ENCODE data around the gene CLRN2.
A peak's percentile ranks its signal among the peaks of the same experiment; 100 is the strongest.
"Not testable (repeated sequence)": the region's sequence is repeated elsewhere in the genome, so short reads cannot be mapped to it uniquely, and the experiment has no call there.

CLRN2 gene

DNA sequence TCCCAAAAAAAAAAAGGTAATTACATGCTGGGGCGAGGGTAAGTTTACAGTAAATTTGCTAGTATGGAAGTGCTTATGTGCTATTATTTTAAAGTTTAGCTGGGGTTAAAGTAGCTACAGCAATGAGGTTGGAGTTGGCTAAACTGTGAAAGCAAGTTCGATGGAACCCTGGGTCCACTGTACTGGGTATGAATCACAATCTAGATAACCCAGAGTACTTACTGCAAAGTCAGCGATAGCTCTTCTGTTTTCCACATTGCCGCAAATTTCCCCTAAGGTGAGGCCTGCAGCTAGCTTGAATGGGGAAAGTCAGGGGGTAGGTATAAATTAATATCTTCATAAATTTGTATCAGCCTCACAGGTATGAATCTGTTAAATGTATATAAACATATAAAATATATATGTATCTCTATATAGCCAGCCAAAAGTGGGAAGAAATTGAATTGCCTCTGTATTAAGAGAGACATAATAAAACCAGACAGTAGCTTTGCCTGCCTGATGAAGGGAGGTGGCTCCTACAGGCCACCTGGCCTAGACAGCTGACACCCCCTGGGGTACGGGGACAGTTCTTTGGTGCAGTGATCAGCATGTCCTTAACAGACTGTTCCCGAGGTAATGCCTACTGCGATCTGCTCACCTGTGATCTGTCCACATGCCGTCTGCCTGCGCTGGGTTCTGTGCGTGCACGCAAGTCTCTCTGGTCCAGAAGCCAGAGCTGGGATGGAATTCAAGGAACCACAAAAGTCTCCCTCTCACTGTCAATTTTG lies 30.6 kb downstream of the CLRN2 start:
- DNase-seq (ENCODE audit: low read depth), result no peak

DNA sequence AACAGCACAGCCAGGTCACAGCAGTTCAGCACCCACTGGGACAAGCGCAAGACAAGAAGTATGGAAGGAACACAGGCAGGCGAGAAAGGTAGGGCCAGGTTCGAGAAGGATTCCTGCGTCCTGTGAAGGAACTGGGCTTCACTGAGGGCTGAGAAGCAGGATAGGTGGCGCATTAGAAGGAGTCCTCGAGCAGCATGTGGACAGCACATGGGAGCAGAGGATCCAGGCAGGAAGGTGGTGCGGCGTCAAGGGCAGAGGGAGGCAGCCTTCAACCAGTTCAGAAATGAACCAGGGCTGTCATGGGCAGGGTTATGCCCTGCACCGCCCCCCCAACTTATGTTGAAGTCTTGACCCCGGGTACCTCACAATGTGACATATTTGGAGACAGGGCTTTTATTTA lies 31.3 kb downstream of the CLRN2 start:
- no peak for DNase-seq (ENCODE audit: low read depth)

DNA sequence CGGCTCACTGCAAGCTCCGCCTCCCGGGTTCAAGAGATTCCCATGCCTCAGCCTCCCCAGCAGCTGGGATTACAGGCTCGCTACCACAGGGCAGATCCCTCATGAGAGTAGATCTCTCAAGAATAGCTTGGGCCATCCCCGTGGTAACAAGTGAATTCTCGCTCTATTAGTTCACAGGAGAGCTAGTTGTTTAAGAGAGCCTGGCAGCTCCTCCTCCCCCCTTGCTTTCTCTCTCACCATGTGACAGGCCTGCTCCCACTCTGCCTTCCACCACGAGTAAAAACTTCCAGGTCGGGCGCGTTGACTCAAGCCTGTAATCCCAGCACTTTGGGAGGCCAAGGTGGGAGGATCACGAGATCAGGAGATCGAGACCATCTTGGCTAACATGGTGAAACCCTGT lies 31.7 kb downstream of the CLRN2 start:
- no peak for DNase-seq (ENCODE audit: low read depth)

DNA sequence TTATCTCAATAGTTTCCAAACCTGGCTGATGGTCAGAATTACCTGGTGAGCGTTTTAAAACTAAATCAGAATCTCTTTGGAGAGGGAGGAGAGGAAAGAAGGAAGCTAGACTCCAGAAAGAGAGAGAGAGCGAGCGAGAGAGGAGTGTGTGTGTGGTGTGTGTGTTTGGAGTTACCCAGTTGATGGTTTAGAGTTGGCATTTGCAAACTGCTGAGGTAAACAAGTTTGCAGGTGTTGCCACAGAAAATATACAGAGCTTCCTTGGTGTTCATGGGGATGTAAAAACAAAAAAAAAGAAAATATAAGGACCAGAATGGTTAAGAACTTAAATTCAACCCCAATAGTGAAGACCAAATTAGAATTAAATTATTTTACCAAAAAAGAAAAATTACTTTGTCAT lies 35.6 kb downstream of the CLRN2 start:
- DNase-seq (ENCODE audit: low read depth), result no peak

DNA sequence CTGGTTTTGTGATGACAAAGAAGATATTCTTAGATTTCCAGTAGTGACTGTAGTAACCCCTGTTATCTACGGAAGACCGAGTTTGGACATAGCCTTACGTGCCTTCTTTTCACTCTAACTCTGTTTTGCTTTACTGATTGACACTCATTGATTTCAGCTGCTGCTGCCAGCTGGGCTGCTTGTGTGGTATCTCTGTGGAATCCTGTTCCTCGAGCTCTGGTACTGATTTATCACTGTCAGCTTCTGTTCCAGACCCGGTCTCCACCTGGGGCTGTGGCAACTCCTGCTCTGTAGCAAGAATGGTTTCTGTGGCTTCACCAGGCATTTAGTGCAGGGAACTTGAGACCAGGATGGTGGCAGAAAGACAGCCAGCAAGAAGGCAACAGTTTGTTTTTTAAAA lies 37.5 kb downstream of the CLRN2 start:
- DNase-seq (ENCODE audit: low read depth), result no peak

DNA sequence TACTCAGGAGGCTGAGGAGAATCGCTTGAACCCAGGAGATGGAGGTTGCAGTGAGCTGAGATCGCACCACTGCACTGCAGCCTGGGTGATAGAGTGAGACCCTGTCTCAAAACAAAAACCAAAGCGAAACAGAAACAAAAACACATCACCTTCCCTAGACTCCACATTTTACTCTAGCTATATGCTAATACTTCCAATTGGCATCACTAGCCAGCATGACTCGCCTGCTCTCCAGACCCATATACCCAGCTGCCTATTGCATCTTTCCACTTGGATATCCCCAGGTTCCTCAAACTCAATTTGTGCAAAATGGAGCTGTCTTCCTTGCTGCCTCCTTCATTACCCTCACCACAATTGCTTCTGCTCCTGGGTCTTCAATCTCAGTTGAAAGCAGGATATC lies 39.6 kb downstream of the CLRN2 start:
- DNase-seq (ENCODE audit: low read depth), result no peak

DNA sequence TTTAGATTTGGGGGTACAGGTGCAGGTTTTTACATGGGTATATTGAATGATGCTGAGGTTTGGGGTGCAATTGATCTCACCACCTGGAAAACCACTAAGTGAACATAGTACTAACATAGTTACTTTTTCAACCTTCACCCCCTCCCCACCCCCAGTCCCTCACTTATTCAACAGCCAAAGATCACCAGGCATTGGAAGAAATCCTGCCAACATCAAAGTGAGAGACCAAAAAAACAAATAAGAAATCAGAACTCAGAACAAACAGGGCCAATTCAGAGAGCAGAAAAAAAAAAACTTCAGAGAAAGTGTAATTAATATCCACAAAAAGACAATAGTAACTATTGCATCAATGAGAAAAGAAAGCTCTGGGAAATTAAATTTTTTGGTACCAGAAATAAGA lies 41.5 kb downstream of the CLRN2 start:
- DNase-seq (ENCODE audit: low read depth), result no peak

DNA sequence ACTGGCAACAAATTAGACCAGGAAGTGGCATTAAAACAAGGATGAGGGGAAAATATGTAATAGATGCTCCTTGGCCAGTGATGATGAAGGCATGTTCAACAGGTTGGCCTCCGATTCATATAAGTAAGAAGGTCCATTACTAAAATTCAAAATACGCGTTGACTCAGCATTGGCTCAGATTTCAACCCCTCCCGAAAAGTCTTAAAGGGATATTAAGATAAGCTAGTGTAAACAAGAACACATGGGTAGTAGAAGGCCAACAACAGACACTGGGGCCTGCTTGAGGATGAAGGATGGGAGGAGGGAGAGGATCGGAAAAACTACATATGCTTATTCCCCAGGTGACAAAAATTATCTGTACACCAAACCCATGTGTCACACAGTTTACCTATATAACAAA lies 42.9 kb downstream of the CLRN2 start:
- DNase-seq (ENCODE audit: low read depth), result no peak

DNA sequence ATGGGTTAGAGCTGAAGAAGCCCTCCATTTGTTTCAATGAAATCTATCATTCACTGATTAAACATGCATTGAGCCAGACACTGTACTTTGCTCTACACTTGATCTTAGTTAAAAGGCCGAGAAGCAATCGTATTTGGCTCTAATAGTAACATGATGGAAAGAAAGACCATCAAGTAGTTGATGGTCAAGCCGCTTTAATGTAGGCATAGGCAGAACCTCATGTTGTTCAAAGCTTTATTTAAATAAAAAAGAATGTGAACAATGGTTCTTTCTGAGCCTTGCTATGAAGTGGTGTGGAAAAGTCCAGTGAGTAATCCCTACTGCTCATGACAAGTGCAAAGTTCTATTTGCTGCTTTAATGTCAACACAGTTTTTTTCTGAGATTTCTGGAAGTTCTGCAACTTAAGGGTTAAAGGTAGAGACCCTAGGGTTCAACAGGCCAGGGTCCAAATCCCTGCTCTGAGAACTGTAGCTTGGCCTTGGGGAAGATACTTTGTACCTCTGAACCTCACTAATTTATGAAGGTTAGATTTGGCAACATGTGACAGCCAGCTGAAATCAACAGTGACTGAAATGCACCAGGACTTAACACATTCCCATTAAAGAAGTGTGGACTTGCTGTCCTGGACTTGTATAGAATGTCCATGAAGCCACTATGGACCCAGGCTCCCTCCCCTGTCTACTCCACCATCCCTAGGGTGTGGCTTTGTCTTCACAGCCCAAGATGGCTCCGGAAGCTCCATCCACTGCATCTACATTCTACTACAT lies 44.2 kb downstream of the CLRN2 start:
- DNase-seq (ENCODE audit: low read depth), result no peak

DNA sequence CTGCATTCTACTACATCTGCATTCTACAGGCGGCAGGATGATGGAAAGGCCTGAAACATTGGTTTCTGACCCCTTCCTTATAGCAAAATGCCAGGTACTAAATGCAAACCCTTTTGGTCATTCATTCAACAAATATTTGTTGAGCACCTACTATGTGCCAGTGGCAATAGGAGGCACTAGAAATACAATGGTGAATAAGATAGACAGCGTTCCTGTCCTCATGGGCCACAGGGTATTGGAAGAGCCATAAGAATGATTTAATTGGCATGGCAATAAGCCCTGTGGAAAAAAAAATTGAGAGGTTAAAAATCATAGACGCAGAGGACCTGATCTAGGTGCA lies 44.7 kb downstream of the CLRN2 start:
- DNase-seq (ENCODE audit: low read depth), result no peak

DNA sequence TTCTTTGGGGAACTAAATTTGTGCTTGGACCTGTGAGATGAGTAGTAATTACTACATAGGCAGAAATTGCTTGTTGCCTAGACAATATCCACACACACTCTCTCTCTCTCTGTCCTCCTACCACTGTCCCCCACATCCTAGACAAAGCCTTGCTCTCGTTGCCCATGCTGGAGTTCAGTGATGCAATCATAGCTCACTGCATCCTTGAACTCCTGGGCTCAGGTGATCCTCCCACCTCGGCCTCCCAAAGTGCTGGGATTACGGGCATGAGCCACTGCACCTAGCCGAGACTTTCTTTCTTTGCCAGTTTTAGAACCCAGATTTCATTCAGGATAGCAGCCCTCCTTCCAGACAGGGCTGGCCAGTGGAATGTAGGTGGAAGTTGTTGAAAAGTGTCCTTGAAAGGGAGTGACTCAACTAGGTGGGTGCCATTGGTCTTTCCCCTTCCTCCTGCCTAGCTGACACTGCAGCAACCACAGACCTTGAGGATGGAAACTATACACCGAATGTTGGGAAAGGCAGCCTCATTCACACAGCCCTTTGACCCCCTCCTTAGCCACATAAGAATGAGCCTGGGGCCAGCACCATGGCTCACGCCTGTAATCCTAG lies 45.2 kb downstream of the CLRN2 start:
- DNase-seq (ENCODE audit: low read depth), result no peak

DNA sequence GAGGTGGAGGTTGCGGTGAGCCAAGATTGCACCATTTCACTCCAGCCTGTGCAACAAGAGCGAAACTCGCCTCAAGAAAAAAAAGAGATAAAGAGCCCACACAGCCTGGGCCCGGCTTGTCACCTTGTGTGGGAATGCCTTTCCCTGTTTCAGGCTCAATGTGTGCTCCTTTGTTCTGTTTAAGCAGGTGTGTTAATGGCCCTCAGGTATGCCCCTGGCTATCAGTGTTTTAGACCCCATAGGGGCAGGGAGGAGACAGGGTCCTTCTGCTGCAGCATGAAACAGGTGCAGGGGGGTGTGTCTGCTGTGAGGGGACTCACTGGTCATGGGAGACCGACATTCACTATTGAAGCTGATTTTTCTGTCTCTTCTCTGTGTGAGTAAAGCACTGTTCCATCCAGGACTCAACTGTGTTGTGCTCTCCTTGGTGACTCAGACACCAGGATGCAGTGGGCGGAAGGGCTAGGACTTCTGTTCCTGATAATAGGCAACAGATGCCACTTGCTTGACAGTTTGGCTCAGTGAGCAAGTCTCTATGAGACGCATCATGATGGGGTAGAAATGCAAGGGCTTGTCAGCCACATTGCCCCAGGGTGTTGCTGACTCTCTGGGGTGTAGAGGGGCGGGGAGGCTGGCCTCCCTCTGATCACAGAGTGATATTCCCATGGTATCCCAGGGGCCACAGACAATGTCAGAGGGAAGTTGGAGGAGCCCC lies 46.4 kb downstream of the CLRN2 start:
- peak; percentile 82 for DNase-seq (ENCODE audit: low read depth)

DNA sequence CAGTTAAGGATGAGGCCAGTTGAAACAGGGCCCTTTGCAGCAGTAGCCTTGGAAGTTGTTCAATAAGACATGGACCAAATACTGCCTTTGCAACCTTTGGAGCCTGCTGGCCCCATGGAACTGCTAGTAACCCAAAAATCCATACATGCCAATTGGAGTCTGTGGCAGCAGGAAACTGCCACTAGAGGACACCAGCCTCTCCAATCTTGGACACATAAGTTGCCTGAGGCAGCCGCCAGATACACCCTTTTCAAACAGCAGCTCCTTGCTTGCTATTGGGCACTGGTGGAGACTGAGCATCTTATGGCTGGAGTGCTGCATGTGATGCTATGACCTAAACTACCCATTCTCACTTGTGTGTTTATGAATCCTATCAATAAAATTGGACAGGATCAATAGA lies 47.2 kb downstream of the CLRN2 start:
- DNase-seq (ENCODE audit: low read depth), result peak; percentile 15

DNA sequence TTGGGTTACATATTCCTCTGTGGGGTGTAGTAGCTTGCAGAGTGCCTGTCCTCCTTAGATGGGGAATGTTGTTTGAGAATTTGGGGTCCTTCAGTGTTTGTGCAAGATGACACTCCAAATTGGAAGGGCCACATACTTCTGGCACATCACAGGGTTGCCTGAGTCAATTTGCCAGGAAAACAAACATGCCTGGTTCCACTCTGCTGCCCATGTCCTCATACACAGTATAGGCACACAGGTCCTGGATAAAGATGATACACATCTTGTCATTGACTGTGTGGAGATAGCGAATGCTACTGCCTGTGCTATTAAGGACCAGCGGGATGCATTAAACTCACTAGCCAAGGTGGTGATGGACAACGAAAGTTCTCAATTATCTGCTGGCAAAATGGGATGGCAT lies 50.9 kb downstream of the CLRN2 start:
- no peak for DNase-seq (ENCODE audit: low read depth)

DNA sequence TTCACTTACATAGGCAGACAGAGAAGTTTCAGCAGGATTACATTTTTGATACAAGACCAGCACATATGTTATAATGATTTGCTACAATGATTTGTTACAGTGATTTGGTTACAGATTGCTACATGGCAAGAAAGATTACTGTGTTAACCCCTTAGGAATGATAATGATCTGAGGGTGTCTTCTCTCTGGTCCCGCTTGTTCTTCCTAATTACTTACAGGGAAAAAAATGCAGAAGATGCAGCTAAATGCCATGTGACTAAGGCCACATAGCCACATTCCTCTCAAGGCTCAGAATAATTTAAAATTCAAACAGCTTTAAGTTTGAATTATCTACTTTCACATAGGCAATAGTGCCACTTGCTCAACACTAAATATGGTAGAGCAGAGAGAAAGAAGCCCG lies 52.3 kb downstream of the CLRN2 start:
- peak; percentile 79 for DNase-seq (ENCODE audit: low read depth)

DNA sequence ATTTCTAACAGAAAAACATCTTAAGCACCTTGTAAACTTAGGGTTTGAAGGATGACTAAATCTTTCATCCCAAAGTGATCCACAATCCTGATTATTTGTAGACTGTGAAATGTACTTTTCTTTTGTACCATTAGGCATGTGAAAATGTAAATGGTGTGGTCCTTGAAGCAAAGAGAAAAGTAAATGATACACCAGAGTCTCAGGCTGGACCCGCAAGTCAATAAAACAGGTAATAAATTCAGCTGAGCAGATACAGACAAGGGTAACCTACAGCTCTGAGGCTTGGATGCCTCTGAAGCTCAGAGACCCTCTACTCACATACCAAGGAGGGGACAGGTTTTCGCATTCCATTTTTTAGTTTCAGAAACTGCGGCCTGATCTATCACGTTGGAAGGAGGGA lies 59.2 kb downstream of the CLRN2 start:
- DNase-seq (ENCODE audit: low read depth), result no peak

DNA sequence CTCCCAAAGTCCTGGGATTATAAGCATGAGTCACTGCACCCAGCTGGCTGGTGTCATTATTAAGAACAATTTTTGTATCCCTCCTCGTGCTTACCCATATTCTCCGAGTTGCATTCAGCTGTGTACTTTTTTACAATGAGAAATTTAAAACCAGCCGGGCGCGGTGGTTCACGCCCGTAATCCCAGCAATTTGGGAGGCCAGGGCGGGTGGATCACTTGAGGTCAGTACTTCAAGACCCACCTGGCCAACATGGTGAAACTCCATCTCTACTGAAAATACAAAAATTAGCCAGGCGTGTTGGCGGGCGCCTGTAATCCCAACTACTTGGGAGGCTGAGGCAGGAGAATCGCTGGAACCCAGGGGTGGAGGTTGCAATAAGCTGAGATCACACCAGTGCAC lies 60.2 kb downstream of the CLRN2 start:
- DNase-seq (ENCODE audit: low read depth), result not testable (repeated sequence)

All from EH (cell line).